Putamen (tissue), 1 donor: ENCODE measurements around the gene NFASC.

ENCODE experiments used
- DNase-seq: peaks from one replicate; pipeline ENCODE4 v3.0.0-alpha.2; 2016; ENCODE audit warnings: low spot score

Gene NFASC

DNA sequence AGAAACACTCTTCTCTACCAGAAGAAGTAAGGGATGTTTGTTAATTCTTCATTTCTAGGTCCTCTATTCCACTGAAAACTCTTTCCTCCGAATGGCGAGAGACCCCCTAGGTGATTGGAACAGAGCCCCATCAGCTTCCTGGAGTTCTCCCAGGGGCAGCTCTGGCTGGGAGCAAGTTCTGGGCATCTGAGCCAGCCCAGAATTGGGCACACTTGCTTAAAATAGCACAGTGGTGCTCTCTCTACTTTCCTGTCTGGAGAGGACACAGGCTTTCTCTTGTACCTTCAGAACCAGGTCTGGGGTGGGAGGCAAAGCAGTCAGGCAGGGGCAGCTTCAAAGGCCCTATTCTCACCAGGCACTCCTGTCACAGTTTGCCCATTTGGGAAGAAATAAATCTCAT, 89.2 kb downstream of the NFASC start:
- no peak for DNase-seq

DNA sequence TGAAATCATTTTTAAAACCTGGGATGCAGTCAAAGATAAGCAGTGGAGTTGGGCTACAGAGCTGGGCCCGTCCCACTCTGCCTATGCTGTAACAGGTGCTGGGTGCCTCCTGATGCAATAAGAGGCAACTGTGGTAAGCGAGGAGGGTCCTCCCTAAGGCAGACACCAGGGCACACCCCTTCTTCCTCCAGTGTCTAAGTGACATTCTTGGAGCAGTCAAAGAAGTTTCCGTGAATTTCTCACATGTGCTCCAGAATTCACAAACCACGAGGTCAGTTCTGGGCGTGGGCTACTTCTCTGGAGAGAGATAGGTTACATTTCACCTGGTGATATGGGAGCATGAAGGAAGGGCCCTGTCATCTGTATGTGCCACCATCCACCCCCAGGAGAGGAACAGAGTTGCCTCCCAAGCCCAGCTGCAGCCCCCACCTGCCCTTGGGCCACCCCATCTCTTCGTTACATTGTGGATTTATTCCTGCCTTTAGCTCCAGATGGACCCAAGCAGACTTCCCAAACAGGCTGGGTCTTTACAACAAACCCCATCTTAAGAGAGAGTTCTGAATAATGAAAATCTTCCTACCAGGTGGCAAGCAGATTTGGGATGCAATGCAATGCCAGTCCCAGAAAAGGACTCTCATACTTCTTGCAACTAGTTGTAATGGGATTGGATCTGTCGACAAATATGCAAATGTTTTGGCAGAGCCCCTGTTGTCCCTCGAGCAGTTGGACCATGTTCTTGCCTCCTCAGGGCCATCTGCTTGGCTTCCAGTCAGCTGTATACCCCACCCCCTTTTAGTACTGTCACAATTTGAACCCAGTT, 89.9 kb downstream of the NFASC start:
- no peak for DNase-seq

DNA sequence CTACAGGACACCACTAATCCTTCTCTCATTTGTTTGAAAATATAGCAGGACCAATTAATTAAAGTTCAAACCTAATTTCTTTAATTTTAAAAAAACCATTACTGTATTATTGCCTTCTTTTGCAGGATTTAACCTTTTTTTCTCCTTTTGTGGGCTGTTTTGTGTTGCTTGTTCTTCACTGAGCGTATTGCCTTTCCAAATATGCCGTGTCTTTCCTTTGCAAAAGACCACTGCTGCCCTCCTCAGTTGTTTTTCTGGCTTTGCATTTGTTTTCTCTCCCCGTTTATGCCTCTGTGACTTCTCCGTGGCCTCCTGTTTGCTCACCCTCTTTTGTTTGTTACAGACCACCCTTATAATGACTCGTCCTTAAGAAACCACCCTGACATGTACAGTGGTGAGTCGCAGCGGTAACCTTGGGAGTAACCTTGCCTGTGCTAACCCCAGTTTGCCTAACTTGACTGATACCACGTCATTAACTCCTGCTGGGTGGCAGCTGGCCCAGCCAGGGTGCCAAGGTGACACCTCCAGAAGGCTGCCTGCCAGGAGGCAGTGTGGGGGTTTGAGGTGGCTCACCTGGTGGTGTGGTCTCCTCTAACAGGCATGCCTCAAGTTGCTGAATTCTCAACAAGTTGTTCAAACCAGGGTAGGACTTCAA, 91.2 kb downstream of the NFASC start:
- DNase-seq, result no peak

DNA sequence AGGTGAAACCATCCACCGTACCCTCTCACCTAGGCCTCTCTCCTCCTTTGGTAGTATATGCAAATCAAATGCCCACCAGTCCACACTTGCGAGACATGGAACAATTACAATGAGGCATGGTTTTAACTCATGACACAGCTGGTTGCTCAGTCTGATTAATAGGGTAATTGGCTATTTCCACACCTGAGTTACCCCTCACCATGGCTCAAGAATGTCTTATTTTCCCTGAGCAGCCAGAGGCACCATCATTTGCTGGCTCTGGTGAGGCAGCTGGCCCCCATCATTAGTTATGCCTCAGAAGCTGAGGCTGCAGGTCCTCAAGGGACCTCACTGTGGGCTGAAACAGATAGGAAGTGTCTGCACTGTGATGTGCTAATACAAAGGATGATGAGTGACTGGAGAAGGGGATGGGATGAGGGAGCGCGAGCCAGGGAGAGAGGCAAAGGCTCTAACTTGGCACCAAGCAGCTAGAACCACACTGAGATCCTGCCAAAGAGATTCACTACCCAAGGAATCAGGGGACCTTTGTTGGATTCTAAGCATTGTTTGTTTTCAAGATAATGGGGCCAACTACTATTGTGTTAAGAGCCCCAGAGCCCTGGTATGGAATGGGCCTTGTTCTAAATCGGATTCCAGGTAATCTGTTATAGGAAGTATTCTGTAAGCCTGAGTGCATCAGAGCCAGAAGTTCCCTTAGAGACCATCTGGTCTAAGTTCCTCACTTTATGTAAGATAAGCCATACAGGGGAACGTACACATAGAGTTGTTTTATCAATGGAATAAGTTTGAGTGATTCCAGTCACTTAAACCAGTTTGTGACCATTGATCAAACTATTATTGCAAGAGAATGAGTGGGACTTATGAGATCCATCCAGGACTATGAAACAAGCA, 92.3 kb downstream of the NFASC start:
- no peak for DNase-seq

DNA sequence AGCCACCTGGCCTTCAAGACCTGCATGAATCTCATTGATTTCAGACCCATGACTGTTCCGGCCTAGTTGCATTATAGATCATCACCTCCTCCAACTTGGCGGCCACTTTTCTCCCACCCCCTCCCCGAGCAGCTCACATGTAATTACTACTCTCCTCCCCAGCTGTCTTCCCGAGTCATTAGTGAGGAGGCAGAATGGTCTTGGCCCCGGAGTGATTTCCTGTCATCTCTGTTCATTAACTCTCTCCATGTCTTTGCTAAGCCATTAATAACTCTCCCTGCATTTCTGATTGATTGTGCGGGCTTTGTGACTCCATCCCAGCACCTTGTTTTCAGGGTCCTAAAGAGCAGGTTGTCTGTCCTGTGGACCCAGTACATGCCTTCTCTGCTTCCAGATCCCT, 96.8 kb downstream of the NFASC start:
- DNase-seq, result no peak

DNA sequence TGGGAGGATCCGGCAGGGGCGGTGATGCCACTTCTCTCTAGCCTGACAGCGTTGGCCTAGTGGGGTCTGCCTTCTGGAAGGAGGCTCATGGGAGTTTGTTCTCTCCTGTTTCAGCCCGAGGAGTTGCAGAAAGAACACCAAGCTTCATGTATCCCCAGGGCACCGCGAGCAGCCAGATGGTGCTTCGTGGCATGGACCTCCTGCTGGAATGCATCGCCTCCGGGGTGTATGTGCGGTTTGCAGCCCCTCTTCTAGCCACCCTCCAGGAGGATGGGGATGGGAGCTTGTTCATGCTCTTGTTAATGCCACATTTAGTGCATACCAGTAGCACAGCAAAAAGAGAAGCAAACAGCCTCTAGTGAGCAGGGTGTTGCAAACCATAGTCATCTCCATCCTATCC, 97.5 kb downstream of the NFASC start:
- no peak for DNase-seq

DNA sequence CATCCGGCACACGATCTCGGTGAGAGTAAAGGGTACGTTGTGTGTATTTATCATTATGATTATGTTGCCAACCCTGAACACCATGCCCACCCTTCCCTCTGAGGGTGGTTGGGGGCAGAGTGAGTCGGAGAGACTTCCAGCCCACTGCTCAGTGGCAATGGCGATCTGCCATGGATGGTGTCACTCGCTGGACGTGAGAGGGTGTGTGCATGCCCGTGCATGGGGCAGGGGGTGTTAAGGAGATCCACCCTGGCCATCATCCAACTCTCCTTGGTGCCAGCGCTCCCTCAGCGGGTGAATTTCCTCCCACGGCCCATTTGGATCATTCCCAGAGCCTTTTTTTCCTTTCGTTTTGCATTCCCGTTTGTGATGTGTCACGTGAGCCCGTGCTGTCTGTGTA, 98.3 kb downstream of the NFASC start:
- no peak for DNase-seq

DNA sequence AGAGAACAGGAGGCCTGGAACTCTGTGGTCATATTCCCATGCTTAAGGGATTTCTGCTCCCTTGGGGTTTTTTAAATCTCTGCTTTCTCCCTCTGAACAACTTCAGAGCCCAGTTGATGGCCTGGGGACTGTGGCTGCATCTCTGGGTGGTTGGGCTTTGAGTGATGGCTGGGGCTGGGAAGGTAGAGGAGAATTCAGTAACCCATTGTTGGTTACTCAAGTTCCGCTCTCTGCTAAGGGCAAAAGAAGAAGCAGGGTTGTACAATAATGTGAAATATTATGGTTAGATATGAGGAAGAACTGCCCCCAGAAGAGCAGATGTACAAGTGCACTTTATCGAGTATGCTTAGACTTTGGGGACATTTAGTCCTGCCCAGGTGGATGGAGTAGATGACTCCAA, 100.3 kb downstream of the NFASC start:
- no peak for DNase-seq

DNA sequence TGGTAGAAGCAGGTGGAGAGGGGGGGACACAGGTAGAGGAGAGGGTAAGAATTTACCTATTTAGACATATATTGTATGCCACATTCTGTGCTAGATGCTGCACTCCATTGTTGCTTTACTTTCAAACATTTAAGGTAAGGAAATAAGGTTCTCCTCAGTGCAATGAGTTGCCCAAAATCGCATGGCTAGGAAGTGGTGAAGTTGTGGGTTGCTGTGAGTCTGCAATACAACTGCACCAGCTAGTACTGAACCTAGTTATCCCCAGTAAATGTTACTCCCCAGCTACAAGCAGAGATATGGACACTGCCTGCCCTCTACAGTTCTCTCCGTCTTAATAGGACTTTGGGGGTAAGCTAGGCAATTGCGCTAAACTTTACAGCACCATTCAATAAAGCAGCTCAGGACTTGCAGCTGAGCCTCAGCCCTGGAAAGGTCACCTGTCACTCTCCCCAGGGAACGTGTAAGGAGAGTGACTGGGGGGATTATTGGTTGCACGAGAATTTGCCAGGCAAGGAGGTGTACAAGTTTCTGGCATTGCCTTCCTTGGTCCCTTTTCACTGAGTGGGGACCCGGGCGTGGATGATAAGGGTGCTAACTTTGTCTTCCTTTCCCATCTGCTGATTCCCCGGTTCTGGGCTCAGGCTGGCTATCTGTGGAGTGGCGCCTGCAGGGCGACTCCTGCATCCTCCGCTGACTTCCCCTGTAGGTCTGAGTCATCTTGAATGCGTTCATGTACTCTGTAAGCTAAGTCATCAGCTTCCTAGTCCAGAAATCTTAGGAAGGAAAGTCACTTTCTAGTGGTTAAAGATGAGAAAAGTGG, 101.1 kb downstream of the NFASC start:
- no peak for DNase-seq

DNA sequence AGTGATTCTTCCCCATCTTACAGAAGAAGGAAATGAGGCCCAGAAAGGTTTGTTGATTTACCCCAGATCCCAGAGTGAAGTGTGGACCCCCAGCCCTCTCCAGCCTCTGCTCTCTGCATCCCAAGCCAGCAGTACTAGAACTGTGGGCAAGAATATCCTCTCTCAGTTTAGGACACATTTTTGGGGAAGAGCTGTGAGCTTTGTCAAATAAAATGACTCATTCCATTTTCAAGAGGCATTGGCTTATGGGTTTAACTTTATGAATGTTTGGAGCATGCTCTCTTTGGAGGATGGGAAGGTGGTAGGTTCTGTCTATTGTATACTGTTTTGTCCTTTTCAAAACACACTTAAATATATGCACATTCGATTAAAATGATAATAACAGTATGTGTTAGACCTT, 101.8 kb downstream of the NFASC start:
- no peak for DNase-seq

DNA sequence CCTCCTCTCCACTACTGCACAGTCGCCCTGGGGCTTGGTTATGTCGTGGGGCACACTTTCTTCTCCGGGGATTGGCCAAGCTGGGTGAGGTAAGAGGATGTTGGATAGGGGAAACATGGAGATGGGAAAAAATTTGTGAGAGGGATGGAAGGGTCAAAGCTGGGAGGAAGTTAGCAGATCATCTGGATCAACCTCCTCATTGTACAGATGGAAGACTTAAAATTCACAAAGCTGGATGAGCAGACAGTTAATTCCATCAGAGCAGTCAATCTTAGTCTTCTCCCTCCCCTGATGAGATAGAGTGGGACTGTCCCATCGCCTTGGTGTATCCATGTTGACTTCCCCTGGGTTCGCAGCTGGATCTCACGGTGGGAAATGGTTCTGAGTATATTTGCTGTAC, 102.8 kb downstream of the NFASC start:
- no peak for DNase-seq

DNA sequence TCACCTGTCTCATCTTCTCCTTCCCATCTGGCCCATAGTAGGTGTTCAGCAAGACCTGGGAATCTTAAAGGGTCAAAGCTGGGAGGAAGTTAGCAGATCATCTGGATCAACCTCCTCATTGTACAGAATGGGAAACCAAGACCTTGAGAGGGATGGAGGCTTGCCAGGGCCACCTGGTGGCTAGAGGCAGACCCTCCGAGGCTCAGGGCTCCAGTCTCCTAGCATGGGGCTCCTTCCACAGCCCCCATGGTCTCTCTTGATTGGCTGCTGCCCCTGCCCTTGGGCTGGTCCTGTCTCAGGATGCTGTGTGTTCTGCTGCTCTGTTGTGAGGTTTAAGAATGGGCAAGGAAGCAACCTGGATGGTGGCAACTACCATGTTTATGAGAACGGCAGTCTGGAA, 103.7 kb downstream of the NFASC start:
- no peak for DNase-seq

DNA sequence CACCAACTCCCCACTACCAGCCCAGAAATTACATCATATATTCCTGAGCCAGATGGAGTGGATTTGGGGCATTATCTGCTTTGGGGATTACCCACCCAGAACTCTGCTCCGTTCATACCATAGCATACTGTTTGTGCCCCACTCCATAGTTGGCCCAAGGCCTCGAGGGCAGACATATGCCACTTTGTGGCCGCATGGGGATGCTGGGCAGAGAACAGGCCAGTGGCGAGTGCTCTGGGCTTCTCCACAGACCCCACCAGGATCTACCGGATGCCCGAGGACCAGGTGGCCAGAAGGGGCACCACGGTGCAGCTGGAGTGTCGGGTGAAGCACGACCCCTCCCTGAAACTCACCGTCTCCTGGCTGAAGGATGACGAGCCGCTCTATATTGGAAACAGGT, 104.4 kb downstream of the NFASC start:
- no peak for DNase-seq

DNA sequence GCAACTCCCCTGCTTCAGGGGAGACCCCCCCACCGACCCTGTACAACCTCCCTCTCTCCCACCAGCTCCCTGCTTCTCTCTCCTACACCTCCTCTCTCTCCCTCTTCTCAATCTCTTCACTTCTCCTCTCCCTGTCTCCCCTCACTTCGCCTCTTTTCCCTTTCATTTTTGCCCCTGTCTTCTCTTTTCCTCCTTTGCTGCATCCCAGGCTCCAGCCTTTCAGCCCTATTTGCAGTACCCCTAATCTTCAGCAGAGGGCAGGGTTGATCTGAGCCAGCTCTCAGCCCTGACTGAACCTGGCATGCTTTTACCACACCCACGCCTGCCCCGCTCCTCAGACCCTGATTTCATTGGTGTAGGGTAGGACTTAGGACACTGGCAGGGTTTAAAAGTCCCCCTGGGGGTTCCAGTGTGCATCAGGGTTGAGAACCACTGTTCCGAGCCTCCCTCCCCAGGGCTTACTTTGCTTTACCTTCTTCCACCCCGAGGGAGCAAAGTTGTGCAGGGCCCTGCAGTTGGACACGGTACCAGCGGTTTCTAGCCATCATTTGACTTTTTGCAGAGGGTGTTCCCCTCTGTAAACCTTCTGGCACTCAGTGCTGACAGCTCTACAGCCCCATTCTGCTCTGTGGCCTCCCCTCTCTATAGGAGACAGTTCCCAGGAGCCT, 105.0 kb downstream of the NFASC start:
- no peak for DNase-seq

DNA sequence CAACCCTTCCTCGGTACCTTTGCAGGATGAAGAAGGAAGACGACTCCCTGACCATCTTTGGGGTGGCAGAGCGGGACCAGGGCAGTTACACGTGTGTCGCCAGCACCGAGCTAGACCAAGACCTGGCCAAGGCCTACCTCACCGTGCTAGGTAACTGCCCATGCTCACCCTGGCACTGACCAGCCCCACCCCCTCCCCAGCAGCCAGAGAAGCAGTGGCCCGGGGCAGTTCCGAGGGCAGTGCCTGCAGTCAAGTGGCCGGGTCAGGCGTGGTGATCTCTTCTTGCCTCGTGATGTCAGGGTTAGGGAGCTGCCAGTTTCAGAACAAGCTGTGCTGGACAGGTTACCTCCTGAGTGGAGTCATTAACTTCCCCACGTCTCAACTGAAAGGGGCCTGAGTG, 106.0 kb downstream of the NFASC start:
- DNase-seq, result no peak

DNA sequence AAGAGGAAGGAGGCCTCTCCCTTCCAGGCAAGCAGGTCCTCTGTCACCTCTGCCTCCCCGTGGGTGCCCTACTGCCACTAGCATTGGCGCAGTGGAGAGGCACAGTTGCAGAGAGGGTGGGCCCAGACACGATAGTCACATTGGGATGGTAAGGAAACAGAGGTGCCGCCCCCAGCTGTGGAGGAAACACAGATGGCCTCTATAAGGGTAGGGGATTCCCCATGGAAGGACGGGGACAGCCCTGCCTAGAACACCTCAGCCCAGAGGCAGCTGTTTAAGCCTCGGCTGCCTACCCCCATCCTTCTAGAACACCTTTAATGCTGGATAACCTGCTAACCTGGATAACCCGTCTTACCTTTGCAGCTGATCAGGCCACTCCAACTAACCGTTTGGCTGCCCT, 106.7 kb downstream of the NFASC start:
- no peak for DNase-seq

DNA sequence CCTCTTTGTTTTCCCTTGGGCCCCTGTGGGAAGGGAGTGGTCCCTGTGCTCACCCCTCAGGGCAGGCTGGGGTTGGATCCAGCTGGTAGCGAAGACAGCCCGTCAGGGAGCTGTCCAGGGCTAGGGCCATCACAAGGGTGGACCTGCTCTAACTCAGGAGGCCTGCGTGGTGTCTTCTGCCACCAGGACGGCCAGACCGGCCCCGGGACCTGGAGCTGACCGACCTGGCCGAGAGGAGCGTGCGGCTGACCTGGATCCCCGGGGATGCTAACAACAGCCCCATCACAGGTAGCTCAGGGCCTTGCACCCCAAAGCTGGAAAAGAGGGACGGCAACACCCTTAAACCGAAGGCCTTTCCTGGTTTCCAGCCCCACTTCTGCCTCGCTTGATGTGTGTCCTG, 108.1 kb downstream of the NFASC start:
- DNase-seq, result no peak

DNA sequence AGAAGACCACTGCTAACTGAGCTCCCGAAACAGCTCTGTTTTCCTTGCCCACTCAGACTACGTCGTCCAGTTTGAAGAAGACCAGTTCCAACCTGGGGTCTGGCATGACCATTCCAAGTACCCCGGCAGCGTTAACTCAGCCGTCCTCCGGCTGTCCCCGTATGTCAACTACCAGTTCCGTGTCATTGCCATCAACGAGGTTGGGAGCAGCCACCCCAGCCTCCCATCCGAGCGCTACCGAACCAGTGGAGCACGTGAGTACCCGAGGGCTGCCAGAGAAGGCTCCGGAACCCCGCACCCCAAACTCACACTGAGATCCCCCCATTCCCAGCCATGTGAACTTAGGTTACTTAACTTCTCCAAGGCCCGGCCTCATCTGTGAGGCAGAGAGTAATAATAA, 108.6 kb downstream of the NFASC start:
- no peak for DNase-seq

DNA sequence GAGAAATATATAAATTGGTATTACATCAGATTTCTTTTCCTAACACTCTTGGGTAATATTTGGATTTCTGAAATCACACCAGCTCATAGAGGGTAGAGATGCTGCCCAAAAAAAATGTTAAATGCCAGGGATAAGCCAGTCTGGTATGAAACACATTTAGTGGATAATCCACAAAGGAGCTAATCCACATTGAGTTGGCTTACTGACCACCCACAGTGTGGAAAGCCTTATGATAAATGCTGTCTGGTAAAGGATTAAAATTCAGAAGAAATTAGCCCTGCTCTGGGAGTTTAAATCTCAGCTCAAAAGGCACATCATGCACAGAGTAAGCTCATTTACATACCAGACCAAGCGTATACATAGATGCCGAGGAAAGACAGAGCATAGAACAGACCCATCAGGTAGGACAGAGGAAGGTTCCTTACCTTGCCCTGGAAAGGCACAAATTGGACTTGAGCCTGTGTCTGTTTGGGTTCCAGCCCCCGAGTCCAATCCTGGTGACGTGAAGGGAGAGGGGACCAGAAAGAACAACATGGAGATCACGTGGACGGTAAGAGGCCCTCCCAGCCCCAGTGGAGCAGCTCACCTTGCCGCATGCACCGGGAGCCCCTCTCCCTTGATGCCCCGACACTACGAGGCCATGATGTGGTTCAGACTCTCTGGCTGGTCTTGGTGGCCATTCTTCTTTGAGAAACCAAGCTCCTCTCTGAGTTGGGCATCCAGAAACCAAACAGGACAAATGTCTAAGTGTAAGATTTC, 109.4 kb downstream of the NFASC start:
- no peak for DNase-seq

DNA sequence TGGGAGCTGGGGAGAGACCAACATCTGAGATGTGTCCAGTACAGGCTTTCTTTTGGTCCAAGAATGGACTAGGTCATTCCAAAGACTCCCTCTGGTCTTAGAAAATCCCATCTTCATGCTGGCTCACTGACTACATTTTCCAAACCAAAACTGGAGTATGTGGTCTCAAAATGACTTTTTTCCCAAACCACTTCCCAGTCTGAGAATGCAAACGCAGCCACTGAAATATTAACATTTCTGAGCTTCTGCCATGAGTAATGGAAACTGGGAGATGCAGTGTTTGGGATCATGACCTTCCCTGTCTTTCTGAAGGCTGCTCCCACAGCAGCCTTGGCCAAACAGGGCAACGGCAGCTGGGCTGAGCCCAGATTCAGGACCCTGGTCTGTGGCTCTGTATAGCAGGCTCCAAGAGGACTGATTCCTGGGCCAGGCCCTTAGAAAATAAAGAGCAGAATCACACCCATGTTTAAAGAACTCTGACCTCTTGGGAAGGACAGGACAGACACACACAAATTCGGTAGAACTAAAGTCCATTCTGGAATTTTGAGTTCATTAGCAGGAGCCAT, 110.3 kb downstream of the NFASC start:
- DNase-seq, result no peak
